ENCODE measurements around the gene UBAC2.

The UBAC2 gene

GRCh38 chr13:99315186-99315585, 114.5 kb downstream of the UBAC2 start:
- DNase-seq = no peak

- DNase-seq = no peak
These were observed 115.6 kb downstream of the UBAC2 start for GRCh38 chr13:99316224-99316623.

GRCh38 chr13:99316657-99317256, 116.1 kb downstream of the UBAC2 start:
- peak; percentile 39 for DNase-seq

GRCh38 chr13:99320693-99321481, 120.2 kb downstream of the UBAC2 start:
- DNase-seq = peak; percentile 89

- no peak for DNase-seq
These were observed 121.1 kb downstream of the UBAC2 start for GRCh38 chr13:99321709-99322108.

GRCh38 chr13:99322297-99323103, 121.8 kb downstream of the UBAC2 start:
- DNase-seq = peak; percentile 89

GRCh38 chr13:99323488-99323887, 122.8 kb downstream of the UBAC2 start:
- peak; percentile 68 for DNase-seq

GRCh38 chr13:99326012-99326411, 125.4 kb downstream of the UBAC2 start:
- no peak for DNase-seq

GRCh38 chr13:99327126-99327525, 126.5 kb downstream of the UBAC2 start:
- no peak for DNase-seq

GRCh38 chr13:99327761-99328160, 127.1 kb downstream of the UBAC2 start:
- DNase-seq = no peak

- no peak for DNase-seq
These were observed 128.8 kb downstream of the UBAC2 start for GRCh38 chr13:99329477-99329876.

- DNase-seq = no peak
These were observed 130.3 kb downstream of the UBAC2 start for GRCh38 chr13:99330942-99331341.

GRCh38 chr13:99331881-99332293, 131.2 kb downstream of the UBAC2 start:
- no peak for DNase-seq

GRCh38 chr13:99332456-99332855, 131.8 kb downstream of the UBAC2 start:
- no peak for DNase-seq

- DNase-seq = no peak
These were observed 133.6 kb downstream of the UBAC2 start for GRCh38 chr13:99334221-99334620.

- DNase-seq = no peak
These were observed 134.4 kb downstream of the UBAC2 start for GRCh38 chr13:99335087-99335486.

- DNase-seq = no peak
These were observed 134.9 kb downstream of the UBAC2 start for GRCh38 chr13:99335603-99336002.

- DNase-seq = no peak
These were observed 138.6 kb downstream of the UBAC2 start for GRCh38 chr13:99339230-99339721.

- peak; percentile 47 for DNase-seq
These were observed 139.2 kb downstream of the UBAC2 start for GRCh38 chr13:99339736-99340397.

GRCh38 chr13:99340638-99341037, 140.0 kb downstream of the UBAC2 start:
- DNase-seq = no peak

- DNase-seq = no peak
These were observed 141.5 kb downstream of the UBAC2 start for GRCh38 chr13:99341969-99342722.

GRCh38 chr13:99342723-99343315, 142.2 kb downstream of the UBAC2 start:
- DNase-seq = no peak
